GM12878 (cell line): Measurements from ENCODE around the gene B9D1.

ENCODE experiments used
- CREM ChIP-seq: IDR thresholded peaks from 2 replicates; pipeline ENCODE4 v1.6.1; 2014; ENCODE audit warnings: antibody characterized with exemption, low read depth
- EP300 ChIP-seq, 2 experiments: fragments of 150-350 bp in 1 of 2; IDR thresholded peaks; 2 replicates each; pipeline ENCODE4 v1.6.1; 2011 to 2012; ENCODE audit warnings: low read depth in 2 of 2, low read length in 2 of 2, borderline replicate concordance in 1 of 2, improper control_type of control experiment in 1 of 2, inconsistent platforms in 1 of 2; ENCODE audit not compliant: control insufficient read depth in 1 of 2
- EZH2 ChIP-seq: IDR thresholded peaks from 2 replicates; pipeline ENCODE4 v1.6.1; 2012; ENCODE audit warnings: low read depth, mild to moderate bottlenecking, control low read depth, inconsistent platforms, low read length, borderline replicate concordance; ENCODE audit not compliant: control insufficient read depth
- HDAC2 ChIP-seq: fragments of 200-600 bp; sonication (generic); IDR thresholded peaks from 2 replicates; pipeline ENCODE4 v1.6.1; 2017
- JUND ChIP-seq: IDR thresholded peaks from 2 replicates; pipeline ENCODE4 v1.6.1; 2012; ENCODE audit warnings: low read depth, mild to moderate bottlenecking, low read length, improper control_type of control experiment, moderate library complexity
- KAT2A ChIP-seq: conservative IDR thresholded peaks from 2 replicates; pipeline ENCODE4 v1.6.1; 2011; ENCODE audit warnings: low read depth, low read length; ENCODE audit not compliant: control insufficient read depth
- MTA3 ChIP-seq: IDR thresholded peaks from 2 replicates; pipeline ENCODE4 v1.6.1; 2012; ENCODE audit warnings: low read length, inconsistent platforms, borderline replicate concordance
- MXI1 ChIP-seq: fragments of 150-350 bp; IDR thresholded peaks from 2 replicates; pipeline ENCODE4 v1.6.1; 2011; ENCODE audit warnings: low read depth, mild to moderate bottlenecking, inconsistent platforms, low read length, improper control_type of control experiment
- NFYB ChIP-seq: IDR thresholded peaks from 2 replicates; pipeline ENCODE4 v1.6.1; 2011; ENCODE audit warnings: low read depth, mild to moderate bottlenecking, low read length, improper control_type of control experiment, moderate library complexity; ENCODE audit not compliant: insufficient read depth
- POLR2A ChIP-seq: IDR thresholded peaks from 2 replicates; pipeline ENCODE4 v1.6.1; 2011; ENCODE audit warnings: low read depth, mild to moderate bottlenecking, low read length
- POLR2AphosphoS5 ChIP-seq: IDR thresholded peaks from 2 replicates; pipeline ENCODE4 v1.6.1; 2011; ENCODE audit warnings: mild to moderate bottlenecking, low read length, inconsistent platforms
- REST ChIP-seq: IDR thresholded peaks from 2 replicates; pipeline ENCODE4 v1.6.1; 2012; ENCODE audit warnings: mild to moderate bottlenecking, low read depth, low read length
- YY1 ChIP-seq: IDR thresholded peaks from 2 replicates; pipeline ENCODE4 v1.6.1; 2011; ENCODE audit warnings: low read depth, mild to moderate bottlenecking, low read length
- TF ChIP-seq, protein P1 (sequence below), 3 experiments: IDR thresholded peaks in 2 of 3; conservative IDR thresholded peaks in 1 of 3; 2 replicates each; pipeline ENCODE4 v1.5.1; 2011; ENCODE audit warnings: low read depth in 3 of 3, low read length in 3 of 3, mild to moderate bottlenecking in 3 of 3, control low read depth in 2 of 3, moderate library complexity in 2 of 3, inconsistent platforms in 1 of 3, mixed read lengths in 1 of 3; ENCODE audit not compliant: control insufficient read depth in 2 of 3, insufficient read depth in 1 of 3; ENCODE audit errors: extremely low read depth in 1 of 3

GRCh38 chr17:19372011-19372370, 9.5 kb upstream of the B9D1 start:
- no peak for TF ChIP-seq KAT2A
- TF ChIP-seq POLR2AphosphoS5, result no peak
- no peak for TF ChIP-seq POLR2A
- TF ChIP-seq HDAC2, result no peak
- no peak for TF ChIP-seq EP300 (IDR thresholded peaks at IDR 0.05; ENCODE audit: borderline replicate concordance in 1 of 2, control insufficient read depth in 1 of 2, low read depth in 2 of 2, low read length in 2 of 2)
- no peak for TF ChIP-seq MXI1
- TF ChIP-seq NFYB, result no peak
- TF ChIP-seq REST, result no peak
- no peak for TF ChIP-seq YY1
- TF ChIP-seq MTA3, result no peak
- TF ChIP-seq, protein P1, sequence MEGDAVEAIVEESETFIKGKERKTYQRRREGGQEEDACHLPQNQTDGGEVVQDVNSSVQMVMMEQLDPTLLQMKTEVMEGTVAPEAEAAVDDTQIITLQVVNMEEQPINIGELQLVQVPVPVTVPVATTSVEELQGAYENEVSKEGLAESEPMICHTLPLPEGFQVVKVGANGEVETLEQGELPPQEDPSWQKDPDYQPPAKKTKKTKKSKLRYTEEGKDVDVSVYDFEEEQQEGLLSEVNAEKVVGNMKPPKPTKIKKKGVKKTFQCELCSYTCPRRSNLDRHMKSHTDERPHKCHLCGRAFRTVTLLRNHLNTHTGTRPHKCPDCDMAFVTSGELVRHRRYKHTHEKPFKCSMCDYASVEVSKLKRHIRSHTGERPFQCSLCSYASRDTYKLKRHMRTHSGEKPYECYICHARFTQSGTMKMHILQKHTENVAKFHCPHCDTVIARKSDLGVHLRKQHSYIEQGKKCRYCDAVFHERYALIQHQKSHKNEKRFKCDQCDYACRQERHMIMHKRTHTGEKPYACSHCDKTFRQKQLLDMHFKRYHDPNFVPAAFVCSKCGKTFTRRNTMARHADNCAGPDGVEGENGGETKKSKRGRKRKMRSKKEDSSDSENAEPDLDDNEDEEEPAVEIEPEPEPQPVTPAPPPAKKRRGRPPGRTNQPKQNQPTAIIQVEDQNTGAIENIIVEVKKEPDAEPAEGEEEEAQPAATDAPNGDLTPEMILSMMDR (IDR thresholded peaks at IDR 0.05 in 2 of 3, conservative IDR thresholded peaks at IDR 0.05 in 1 of 3; ENCODE audit: control insufficient read depth in 2 of 3, extremely low read depth in 1 of 3, insufficient read depth in 1 of 3, low read depth in 3 of 3, low read length in 3 of 3), result no peak
- TF ChIP-seq JUND, result no peak
- TF ChIP-seq CREM, result no peak
- TF ChIP-seq EZH2, result no peak
